Small intestine (tissue), 7 donors: Measurements from ENCODE around the gene MAP10. TPM values are rescaled to one million over a fixed set of nuclear protein-coding genes. Genes with fewer than 3 reads are reported as not detected.
A peak's percentile ranks its signal among the peaks of the same experiment; 100 is the strongest.

ENCODE experiments used
- DNase-seq, 2 donors: peaks; one replicate each; pipeline versions ENCODE4 v3.0.0 to v3.0.0-alpha.2; 2013
- FAIRE-seq: peaks from 2 replicates; lab custom pipeline; 2012; peaks lifted over from hg19 to GRCh38; lab: Jason Lieb, UNC
- H3K27ac ChIP-seq, 3 donors: one replicate each; pipeline ENCODE4 v1.5.1; 2013; ENCODE audit warnings: low read length in 2 of 3, mild to moderate bottlenecking in 2 of 3, control low read depth in 1 of 3, inconsistent platforms in 1 of 3, low read depth in 1 of 3, moderate library complexity in 1 of 3
- H3K27me3 ChIP-seq, 3 donors: one replicate each; pipeline ENCODE4 v1.6.1; 2013; ENCODE audit warnings: low read length in 3 of 3, inconsistent platforms in 1 of 3; ENCODE audit not compliant: control insufficient read depth in 3 of 3, insufficient read depth in 3 of 3
- H3K36me3 ChIP-seq, 3 donors: one replicate each; pipeline ENCODE4 v1.6.1; 2013; ENCODE audit warnings: low read length in 3 of 3, inconsistent platforms in 1 of 3, low read depth in 1 of 3, mild to moderate bottlenecking in 1 of 3, moderate library complexity in 1 of 3; ENCODE audit not compliant: control insufficient read depth in 3 of 3, insufficient read depth in 2 of 3
- H3K4me1 ChIP-seq, 3 donors: one replicate each; pipeline ENCODE4 v1.6.1; 2013; ENCODE audit warnings: low read length in 2 of 3, inconsistent platforms in 1 of 3, low read depth in 1 of 3, mild to moderate bottlenecking in 1 of 3, moderate library complexity in 1 of 3; ENCODE audit not compliant: control insufficient read depth in 3 of 3, insufficient read depth in 2 of 3
- H3K4me3 ChIP-seq, 3 donors: one replicate each; pipeline ENCODE4 v1.5.1; 2013; ENCODE audit warnings: low read length in 3 of 3, control low read depth in 1 of 3, inconsistent platforms in 1 of 3, low read depth in 1 of 3, mild to moderate bottlenecking in 1 of 3, moderate library complexity in 1 of 3
- H3K9me3 ChIP-seq, 2 donors: one replicate each; pipeline ENCODE4 v1.6.1; 2013; ENCODE audit warnings: low read depth in 1 of 2, low read length in 1 of 2; ENCODE audit not compliant: control insufficient read depth in 2 of 2, insufficient read depth in 1 of 2
- WGBS, 3 donors: extraction: QIAGEN DNeasy Blood & Tissue Kit; methylation state at CpG; one replicate each; pipeline ENCODE4 v1.1.7; 2013; 5-methylcytosine and 5-hydroxymethylcytosine counted together
- polyA plus RNA-seq, 4 donors: library from polyadenylated mRNA; stranded (reverse) in 3 of 4; unstranded in 1 of 4; fragments of 200-250 nt in 3 of 4; fragments of 120-200 nt in 1 of 4; gene quantifications; one replicate each; pipeline versions ENCODE4 v1.2.1 to v1.2.3, GENCODE V29; 2013
- donor health status: healthy with polysubstance abuse.
- donor health status: control.
- donor health status: control.
- donor health status: Bipolar disorder and iron deficiency.
- donor health status: healthy.

Gene MAP10
- polyA plus RNA-seq, 4 donors = 0.27 to 4.0 (median 1.5) TPM

DNA sequence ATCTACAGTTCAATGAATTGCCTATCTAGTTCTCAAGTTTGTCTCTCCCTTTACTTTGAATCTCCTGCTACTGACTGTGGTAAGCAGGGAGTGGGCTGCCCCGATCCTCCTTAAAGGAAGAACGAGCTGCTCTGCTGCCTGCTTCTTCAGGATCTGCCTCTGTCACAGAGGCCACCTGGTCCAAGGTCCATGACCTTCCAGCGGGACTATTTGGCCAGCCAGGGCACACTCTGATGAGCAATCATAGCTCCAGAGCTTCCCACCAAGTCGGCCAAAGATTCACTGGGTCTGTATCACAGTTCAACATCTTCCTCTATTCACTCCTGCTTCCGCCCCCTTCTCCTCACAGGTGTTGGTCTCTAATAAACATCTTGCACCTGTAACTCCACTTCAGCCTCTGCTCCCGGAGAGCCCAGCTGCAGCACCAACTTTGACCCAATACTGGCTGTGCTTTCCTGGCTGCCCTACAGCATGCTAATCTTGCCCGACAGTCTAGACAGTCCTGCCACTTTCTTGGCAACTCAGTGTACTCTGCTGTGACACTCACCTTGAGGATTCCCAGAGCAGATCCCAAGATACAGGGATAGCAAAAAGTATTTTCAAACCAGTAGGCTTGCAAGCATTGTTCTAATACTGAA lies 16.9 kb upstream of the MAP10 start:
- no peak for FAIRE-seq
- no peaks in the 10 kb centered on the region for H3K27me3 ChIP-seq
- no peak overlapping the region for H3K27ac ChIP-seq
- H3K9me3 ChIP-seq = no peaks in the 10 kb centered on the region
- H3K4me3 ChIP-seq = no peak overlapping the region
- H3K36me3 ChIP-seq = no peaks in the 10 kb centered on the region
- peaks cover 0 to 2% (median 0%) of the 10 kb centered on the region in 3 donors for H3K4me1 ChIP-seq
- 24 to 65% (median 36%) methylated on average over 7 of the region's 7 CpGs for WGBS, 3 donors
- DNase-seq = peak in 1 of 2 donors; percentile 14

DNA sequence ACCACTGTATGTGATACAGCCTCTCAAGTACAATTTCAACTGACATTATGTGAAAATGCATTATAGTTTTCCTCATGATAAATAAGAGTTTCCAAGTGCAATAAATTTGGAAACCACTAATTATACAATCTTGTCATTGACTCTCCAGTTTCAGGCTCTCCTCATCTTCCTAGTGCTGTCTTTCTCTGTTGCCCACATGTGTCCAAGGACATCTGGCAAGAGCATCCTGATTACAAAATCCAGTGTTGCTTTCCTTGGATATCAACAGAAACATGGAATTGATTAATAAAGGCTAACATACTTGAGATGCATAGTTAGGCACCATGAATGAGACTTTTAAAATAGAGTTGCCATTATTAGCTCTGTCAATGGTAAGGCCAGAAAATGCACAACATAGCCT lies 15.6 kb upstream of the MAP10 start:
- DNase-seq (no peak), FAIRE-seq (no peak)
- no peak overlapping the region for H3K27ac ChIP-seq
- no peak overlapping the region for H3K4me3 ChIP-seq
- no peaks in the 10 kb centered on the region for H3K36me3 ChIP-seq
- H3K4me1 ChIP-seq = peaks cover 0 to 2% (median 0%) of the 10 kb centered on the region in 3 donors
- H3K27me3 ChIP-seq = no peaks in the 10 kb centered on the region
- no peaks in the 10 kb centered on the region for H3K9me3 ChIP-seq

DNA sequence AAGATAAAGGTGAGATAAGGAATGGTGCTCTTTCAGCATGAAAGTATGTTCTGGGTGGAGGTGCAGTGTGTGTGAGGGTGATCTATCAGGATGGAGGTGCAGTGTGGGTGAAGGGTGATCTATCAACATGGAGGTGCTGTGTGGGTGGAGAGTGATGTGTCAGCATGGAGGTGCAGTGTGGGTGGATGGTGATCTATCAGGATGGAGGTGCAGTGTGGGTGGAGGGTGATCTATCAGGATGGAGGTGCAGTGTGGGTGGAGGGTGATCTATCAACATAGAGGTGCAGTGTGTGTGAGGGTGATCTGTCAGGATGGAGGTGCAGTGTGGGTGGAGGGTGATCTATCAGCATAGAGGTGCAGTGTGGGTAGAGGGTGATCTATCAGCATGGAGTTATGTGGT lies 12.3 kb upstream of the MAP10 start:
- Histone ChIP-seq H3K9me3 (no peaks in the 10 kb centered on the region), H3K4me1 (peaks cover 0 to 2% (median 0%) of the 10 kb centered on the region in 3 donors), H3K4me3 (no peak overlapping the region), H3K27ac (no peak overlapping the region), H3K27me3 (no peaks in the 10 kb centered on the region), H3K36me3 (no peaks in the 10 kb centered on the region)
- FAIRE-seq (no peak), DNase-seq (no peak)

DNA sequence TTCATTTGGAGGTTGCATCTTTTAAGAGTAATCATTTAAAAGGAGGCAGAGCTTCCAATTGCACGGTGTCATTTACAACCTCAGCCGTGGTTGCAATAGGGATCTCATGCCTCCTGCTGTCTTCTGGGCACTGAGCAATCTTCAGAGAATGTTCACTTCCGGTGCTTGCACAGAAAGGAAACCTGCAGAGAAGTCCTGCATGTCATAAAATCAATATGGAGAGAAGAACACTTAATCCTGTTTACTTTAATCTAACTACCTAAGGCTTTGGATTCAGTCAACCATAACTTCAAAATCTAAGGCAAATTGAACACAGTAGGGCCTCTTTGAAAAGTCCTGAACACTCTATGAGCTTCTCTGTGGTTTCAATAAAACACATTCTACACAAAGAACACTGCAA lies 11.3 kb upstream of the MAP10 start:
- peak; percentile 66 to 71 for DNase-seq
- no peaks in the 10 kb centered on the region for H3K9me3 ChIP-seq
- 1 to 18% (median 8%) methylated on average over 3 of the region's 3 CpGs for WGBS, 3 donors
- FAIRE-seq = no peak
- peaks cover 0 to 2% (median 0%) of the 10 kb centered on the region in 3 donors for H3K4me1 ChIP-seq
- H3K36me3 ChIP-seq = no peaks in the 10 kb centered on the region
- no peak overlapping the region for H3K4me3 ChIP-seq
- H3K27me3 ChIP-seq = no peaks in the 10 kb centered on the region
- no peak overlapping the region for H3K27ac ChIP-seq

DNA sequence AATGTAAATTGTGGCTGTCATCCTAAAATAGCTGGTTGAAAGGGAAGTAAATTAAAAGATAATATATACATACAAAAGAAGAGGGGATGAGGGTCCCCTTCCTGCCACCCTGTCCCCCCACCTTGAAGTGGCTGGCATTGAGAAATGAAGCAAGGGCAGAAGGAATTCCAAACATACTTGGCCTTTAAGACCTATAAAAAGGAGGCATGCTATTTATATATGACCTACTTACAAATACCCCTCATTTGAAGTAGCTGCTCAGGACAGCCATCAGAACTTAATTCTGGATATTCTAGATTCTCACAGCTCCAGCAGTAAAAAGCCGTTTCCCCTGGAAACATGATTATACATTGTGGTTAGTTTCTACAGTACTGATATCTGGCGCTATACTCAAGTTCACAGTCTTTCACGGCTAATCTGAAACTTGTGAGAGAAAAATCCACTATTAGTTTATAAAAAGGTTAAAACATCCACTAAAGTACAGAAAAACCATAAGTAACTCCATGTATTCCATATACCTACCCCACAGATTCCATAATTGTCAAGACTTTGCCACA lies 9.6 kb upstream of the MAP10 start:
- H3K4me1 ChIP-seq = peaks cover 0 to under 1% (median 0%) of the 10 kb centered on the region in 3 donors
- no peaks in the 10 kb centered on the region for H3K9me3 ChIP-seq
- H3K27ac ChIP-seq = no peak overlapping the region
- DNase-seq (no peak), FAIRE-seq (no peak)
- no peaks in the 10 kb centered on the region for H3K36me3 ChIP-seq
- no peak overlapping the region for H3K4me3 ChIP-seq
- 78 to 88% (median 86%) methylated on average over 3 of the region's 3 CpGs for WGBS, 3 donors
- no peaks in the 10 kb centered on the region for H3K27me3 ChIP-seq

DNA sequence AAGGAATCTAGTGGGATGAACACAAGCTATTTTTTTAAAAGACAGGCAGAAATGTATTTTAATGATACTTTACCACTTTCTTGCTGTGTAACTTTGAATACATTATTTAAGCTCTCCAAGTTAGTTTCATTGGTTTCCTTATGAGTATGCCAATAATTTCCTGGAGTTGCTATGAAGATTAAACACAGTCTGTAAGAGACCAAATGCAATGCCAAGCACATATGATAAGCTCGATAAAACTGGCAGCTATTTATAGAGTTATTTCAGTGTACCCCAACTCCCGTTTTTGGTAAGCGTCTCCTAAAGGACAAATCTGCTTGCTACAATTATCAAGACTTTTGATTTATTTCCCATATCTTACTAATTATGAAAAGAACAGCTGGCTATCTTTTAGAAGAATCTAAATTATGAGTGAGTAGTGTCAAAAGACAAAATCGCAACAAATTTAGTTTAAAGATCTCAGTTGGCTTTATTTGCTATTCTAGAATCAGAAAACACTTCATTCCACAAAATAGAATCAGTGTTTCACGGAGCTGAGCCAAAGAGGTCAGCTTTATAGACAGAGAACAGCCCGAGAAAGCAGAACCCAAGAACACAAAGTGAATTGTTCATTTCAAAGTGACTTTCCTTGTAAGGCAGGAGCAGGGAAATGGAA lies 7.2 kb upstream of the MAP10 start:
- no peak overlapping the region for H3K4me3 ChIP-seq
- no peak for FAIRE-seq
- no peaks in the 10 kb centered on the region for H3K4me1 ChIP-seq
- no peak overlapping the region for H3K27ac ChIP-seq
- H3K27me3 ChIP-seq = no peaks in the 10 kb centered on the region
- WGBS, 3 donors = 67 to 76% (median 71%) methylated on average over 6 of the region's 6 CpGs
- DNase-seq = no peak
- no peaks in the 10 kb centered on the region for H3K9me3 ChIP-seq
- no peaks in the 10 kb centered on the region for H3K36me3 ChIP-seq

DNA sequence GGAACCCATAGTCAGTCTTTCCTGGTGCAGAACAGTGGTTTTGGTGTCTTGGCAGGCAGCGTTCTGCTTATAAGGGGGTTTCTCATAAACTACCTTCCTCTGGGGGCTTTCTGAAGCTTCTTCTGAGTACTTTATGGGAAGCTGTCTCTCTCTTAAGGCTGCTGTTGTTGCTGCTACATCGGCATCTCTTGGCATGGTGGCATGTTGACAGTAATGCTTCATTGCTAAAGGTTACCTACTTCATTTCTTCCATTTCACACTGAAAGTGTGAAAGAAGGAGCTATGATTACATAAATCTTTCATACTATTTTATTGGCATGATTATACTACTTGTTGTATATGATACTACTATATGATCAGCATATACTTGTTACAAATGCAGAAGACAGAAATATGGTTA lies 6.3 kb upstream of the MAP10 start:
- no peaks in the 10 kb centered on the region for H3K9me3 ChIP-seq
- no peak overlapping the region for H3K4me3 ChIP-seq
- H3K27ac ChIP-seq = no peak overlapping the region
- no peaks in the 10 kb centered on the region for H3K4me1 ChIP-seq
- WGBS, 3 donors = 95 to 99% (median 95%) methylated on average over 2 of the region's 2 CpGs
- DNase-seq (no peak), FAIRE-seq (no peak)
- no peaks in the 10 kb centered on the region for H3K27me3 ChIP-seq
- H3K36me3 ChIP-seq = no peaks in the 10 kb centered on the region

DNA sequence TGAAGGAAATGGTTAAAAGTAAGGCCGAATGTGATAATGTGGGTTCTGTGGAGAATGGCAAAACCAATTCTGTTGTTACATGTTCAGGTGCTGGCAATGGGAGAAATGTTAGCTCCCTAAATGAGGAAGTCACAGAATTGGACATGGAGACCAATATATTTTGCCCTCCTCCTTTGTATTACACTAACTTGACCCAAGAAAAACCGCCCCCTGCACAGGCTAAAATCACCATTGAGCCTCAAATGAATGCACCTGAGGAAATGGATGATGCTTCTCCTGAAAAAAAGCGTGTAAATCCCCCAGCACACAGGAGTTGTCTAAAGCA lies 932 bp downstream of the MAP10 start:
- H3K4me3 ChIP-seq = peak overlapping the region in 2 of 3 donors; percentile 61 to 74
- 50 to 73% (median 62%) methylated on average over 3 of the region's 3 CpGs for WGBS, 3 donors
- H3K4me1 ChIP-seq = peaks cover 0 to 7% (median 3%) of the 10 kb centered on the region in 3 donors
- H3K9me3 ChIP-seq = peaks cover 0 to 8% of the 10 kb centered on the region in 2 donors
- H3K36me3 ChIP-seq = no peaks in the 10 kb centered on the region
- no peak for FAIRE-seq
- DNase-seq = no peak
- H3K27ac ChIP-seq = peak overlapping the region in 2 of 3 donors; percentile 29 to 95
- H3K27me3 ChIP-seq = no peaks in the 10 kb centered on the region
